Measurements from ENCODE around the gene CSRP1. TPM values are rescaled to one million over a fixed set of nuclear protein-coding genes. Genes with fewer than 3 reads are reported as not detected.
A peak's percentile ranks its signal among the peaks of the same experiment; 100 is the strongest.

CSRP1 gene
- total RNA-seq, 2 donors from 2014 or later: 16.1 to 17.7 TPM

- Mint-ChIP-seq H3K27me3 (ENCODE audit: insufficient read depth) (peaks cover under 1% of the 10 kb centered on the region), H3K27ac (peak overlapping the region; percentile 35), H3K4me3 (no peak overlapping the region), H3K9me3 (no peaks in the 10 kb centered on the region), H3K4me1 (peaks cover 38% of the 10 kb centered on the region), H3K36me3 (ENCODE audit: low read depth) (no peaks in the 10 kb centered on the region)
- 88 to 90% methylated on average over 8 of the region's 8 CpGs for WGBS, 2 experiments (ENCODE audit: insufficient coverage in 1 of 2, insufficient read length in 1 of 2)
- no peak for DNase-seq
- Histone ChIP-seq H3K4me3 (ENCODE audit: low read length) (no peak overlapping the region), H3K4me1 (ENCODE audit: control insufficient read depth, insufficient read depth, low read length) (peaks cover 22% of the 10 kb centered on the region), H3K9ac (ENCODE audit: extremely low read depth, low read length, poor library complexity, severe bottlenecking) (no peak overlapping the region), H3K9me3 (ENCODE audit: control insufficient read depth, low read length) (no peaks in the 10 kb centered on the region), H3K36me3 (ENCODE audit: control insufficient read depth, insufficient read depth, low read length) (no peaks in the 10 kb centered on the region), H3K27me3 (ENCODE audit: control insufficient read depth, insufficient read depth, low read length, poor library complexity, severe bottlenecking) (no peaks in the 10 kb centered on the region), H3K27ac (ENCODE audit: low read depth, low read length) (peak overlapping the region; percentile 59)
- no peak for TF ChIP-seq CTCF (conservative IDR thresholded peaks at IDR 0.05)
These were observed 6.9 kb downstream of the CSRP1 start for GRCh38 chr1:201499795-201500669.

GRCh38 chr1:201499191-201499590 lies 7.7 kb downstream of the CSRP1 start:
- peaks cover 28% of the 10 kb centered on the region for H3K4me1 ChIP-seq (ENCODE audit: control insufficient read depth, insufficient read depth, low read length)
- no peak for DNase-seq
- no peak overlapping the region for H3K4me3 ChIP-seq (ENCODE audit: low read length)
- Mint-ChIP-seq H3K4me1 (peaks cover 43% of the 10 kb centered on the region), H3K4me3 (no peak overlapping the region), H3K9me3 (no peaks in the 10 kb centered on the region), H3K27me3 (ENCODE audit: insufficient read depth) (no peaks in the 10 kb centered on the region), H3K36me3 (ENCODE audit: low read depth) (no peaks in the 10 kb centered on the region), H3K27ac (no peak overlapping the region)
- 85% methylated on average over 3 of the region's 3 CpGs; no CpG with 5 or more reads in 1 of the 2 experiments for WGBS, 2 experiments (ENCODE audit: insufficient coverage in 1 of 2, insufficient read length in 1 of 2)
- no peaks in the 10 kb centered on the region for H3K36me3 ChIP-seq (ENCODE audit: control insufficient read depth, insufficient read depth, low read length)
- no peaks in the 10 kb centered on the region for H3K9me3 ChIP-seq (ENCODE audit: control insufficient read depth, low read length)
- no peak overlapping the region for H3K27ac ChIP-seq (ENCODE audit: low read depth, low read length)
- TF ChIP-seq CTCF (conservative IDR thresholded peaks at IDR 0.05): no peak
- no peak overlapping the region for H3K9ac ChIP-seq (ENCODE audit: extremely low read depth, low read length, poor library complexity, severe bottlenecking)
- H3K27me3 ChIP-seq (ENCODE audit: control insufficient read depth, insufficient read depth, low read length, poor library complexity, severe bottlenecking): no peaks in the 10 kb centered on the region

DNA sequence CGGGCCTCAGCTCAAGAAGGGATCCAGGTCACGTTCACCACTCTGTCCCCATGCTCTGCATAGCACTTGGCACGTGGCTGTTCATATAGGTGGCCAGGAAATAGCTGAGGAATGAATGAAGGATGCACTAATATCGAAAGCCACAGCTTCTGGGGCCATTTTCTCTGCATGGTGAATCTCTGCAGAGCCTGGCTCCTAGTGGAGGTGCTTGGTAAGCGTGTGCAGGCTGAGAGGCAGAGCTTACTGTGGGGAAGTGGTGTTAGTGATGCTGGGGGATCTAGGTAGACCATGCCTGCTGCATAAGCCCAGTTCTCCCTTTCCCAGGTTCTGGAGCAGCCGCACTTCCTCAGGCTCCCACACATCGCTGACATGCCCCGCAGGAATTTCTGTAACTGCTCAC lies 8.3 kb downstream of the CSRP1 start:
- Histone ChIP-seq H3K4me1 (ENCODE audit: control insufficient read depth, insufficient read depth, low read length) (peaks cover 30% of the 10 kb centered on the region), H3K4me3 (ENCODE audit: low read length) (no peak overlapping the region), H3K27me3 (ENCODE audit: control insufficient read depth, insufficient read depth, low read length, poor library complexity, severe bottlenecking) (no peaks in the 10 kb centered on the region), H3K9me3 (ENCODE audit: control insufficient read depth, low read length) (no peaks in the 10 kb centered on the region), H3K27ac (ENCODE audit: low read depth, low read length) (no peak overlapping the region), H3K36me3 (ENCODE audit: control insufficient read depth, insufficient read depth, low read length) (no peaks in the 10 kb centered on the region), H3K9ac (ENCODE audit: extremely low read depth, low read length, poor library complexity, severe bottlenecking) (no peak overlapping the region)
- H3K36me3 Mint-ChIP-seq (ENCODE audit: low read depth): peaks cover 3% of the 10 kb centered on the region
- no peaks in the 10 kb centered on the region for H3K27me3 Mint-ChIP-seq (ENCODE audit: insufficient read depth)
- 90% methylated on average over 8 of the region's 8 CpGs for WGBS, 2 experiments (ENCODE audit: insufficient coverage in 1 of 2, insufficient read length in 1 of 2)
- peak; percentile 39 for TF ChIP-seq CTCF (conservative IDR thresholded peaks at IDR 0.05)
- DNase-seq: no peak
- no peak overlapping the region for H3K27ac Mint-ChIP-seq
- peaks cover 45% of the 10 kb centered on the region for H3K4me1 Mint-ChIP-seq
- no peak overlapping the region for H3K4me3 Mint-ChIP-seq
- H3K9me3 Mint-ChIP-seq: no peaks in the 10 kb centered on the region
